ENCODE data around the gene MTOR.
A peak's percentile ranks its signal among the peaks of the same experiment; 100 is the strongest.

Gene MTOR

GRCh38 chr1:11059155-11059967, 203.0 kb downstream of the MTOR start:
- peak; percentile 61 for DNase-seq

GRCh38 chr1:11058595-11059154, 203.7 kb downstream of the MTOR start:
- no peak for DNase-seq

GRCh38 chr1:11058026-11058425, 204.3 kb downstream of the MTOR start:
- DNase-seq, result no peak

- DNase-seq, result no peak
Measured at GRCh38 chr1:11057477-11057876, 204.9 kb downstream of the MTOR start.
